Tibial artery (tissue), 4 donors: ENCODE data around the gene TMEM138.

ENCODE experiments used
- DNase-seq, 2 donors: peaks; one replicate each; pipeline ENCODE4 v3.0.0-alpha.2; 2019
- H3K27ac ChIP-seq, 2 donors: fragments of 200-600 bp; sonication (generic) in 1 of 2; 1 replicate in 1 of 2; 2 replicates in 1 of 2; pipeline ENCODE4 v1.5.1; 2018 to 2019; ENCODE audit warnings: mild to moderate bottlenecking in 1 of 2
- H3K27me3 ChIP-seq, 2 donors: fragments of 200-600 bp; sonication (generic) in 1 of 2; one replicate each; pipeline versions ENCODE4 v1.5.1 to v1.6.0; 2016 to 2019
- H3K36me3 ChIP-seq, 3 donors: fragments of 200-600 bp; sonication (generic) in 2 of 3; one replicate each; pipeline ENCODE4 v1.5.1; 2016 to 2019; ENCODE audit warnings: mild to moderate bottlenecking in 2 of 3
- H3K4me1 ChIP-seq, 4 donors: fragments of 200-600 bp; sonication (generic) in 2 of 4; 1 replicate in 3 of 4; 2 replicates in 1 of 4; pipeline ENCODE4 v1.5.1; 2016 to 2019
- H3K4me3 ChIP-seq, 2 donors: fragments of 200-600 bp; sonication (generic) in 1 of 2; 1 replicate in 1 of 2; 2 replicates in 1 of 2; pipeline ENCODE4 v1.5.1; 2018 to 2019; ENCODE audit warnings: mild to moderate bottlenecking in 2 of 2
- H3K9me3 ChIP-seq, 3 donors: fragments of 200-600 bp; sonication (generic) in 1 of 3; one replicate each; pipeline ENCODE4 v1.5.1; 2016 to 2019
- intact Hi-C: fragments of 100-400 bp; cut with DNase I; formaldehyde crosslinking; loops from one replicate; pipeline ENCODE4 v1.15.0; 2023; ENCODE audit warnings: low total_unique reads
- TF ChIP-seq, protein P1 (sequence below), 2 experiments: fragments of 200-600 bp in 1 of 2; fragments of 450-650 bp in 1 of 2; IDR thresholded peaks; one replicate each; pipeline ENCODE4 v1.5.1; 2017 to 2019; ENCODE audit warnings: antibody characterized with exemption in 2 of 2, mild to moderate bottlenecking in 1 of 2, moderate library complexity in 1 of 2

The TMEM138 gene

DNA sequence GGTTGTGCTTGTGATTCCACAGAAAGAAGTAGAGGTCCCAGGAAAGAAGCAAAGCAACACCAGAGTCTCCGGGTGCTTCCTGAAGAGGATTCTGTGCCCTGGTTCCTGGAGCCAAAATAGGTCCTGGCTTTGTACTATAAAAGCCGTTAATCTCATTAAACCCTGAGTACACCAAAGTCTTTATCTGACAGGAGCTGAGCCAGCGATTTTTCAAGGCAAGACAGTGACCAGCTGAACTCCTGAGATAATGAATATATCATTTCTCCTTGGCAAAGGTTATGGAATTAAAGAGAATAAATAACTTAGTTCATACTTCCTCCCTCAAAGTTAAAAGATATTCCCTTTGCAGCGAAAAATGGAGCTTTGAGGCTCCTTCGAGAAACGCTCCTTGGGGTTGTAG, 5.2 kb downstream of the TMEM138 start:
- Histone ChIP-seq H3K9me3 (no peaks in the 10 kb centered on the region), H3K36me3 (peaks cover 50 to 76% (median 59%) of the 10 kb centered on the region in 3 donors), H3K27me3 (no peaks in the 10 kb centered on the region), H3K27ac (peak overlapping the region in 1 of 2 donors; percentile 63), H3K4me3 (no peak overlapping the region), H3K4me1 (peaks cover 0 to 30% (median 11%) of the 10 kb centered on the region in 4 donors)
- TF ChIP-seq, protein P1, sequence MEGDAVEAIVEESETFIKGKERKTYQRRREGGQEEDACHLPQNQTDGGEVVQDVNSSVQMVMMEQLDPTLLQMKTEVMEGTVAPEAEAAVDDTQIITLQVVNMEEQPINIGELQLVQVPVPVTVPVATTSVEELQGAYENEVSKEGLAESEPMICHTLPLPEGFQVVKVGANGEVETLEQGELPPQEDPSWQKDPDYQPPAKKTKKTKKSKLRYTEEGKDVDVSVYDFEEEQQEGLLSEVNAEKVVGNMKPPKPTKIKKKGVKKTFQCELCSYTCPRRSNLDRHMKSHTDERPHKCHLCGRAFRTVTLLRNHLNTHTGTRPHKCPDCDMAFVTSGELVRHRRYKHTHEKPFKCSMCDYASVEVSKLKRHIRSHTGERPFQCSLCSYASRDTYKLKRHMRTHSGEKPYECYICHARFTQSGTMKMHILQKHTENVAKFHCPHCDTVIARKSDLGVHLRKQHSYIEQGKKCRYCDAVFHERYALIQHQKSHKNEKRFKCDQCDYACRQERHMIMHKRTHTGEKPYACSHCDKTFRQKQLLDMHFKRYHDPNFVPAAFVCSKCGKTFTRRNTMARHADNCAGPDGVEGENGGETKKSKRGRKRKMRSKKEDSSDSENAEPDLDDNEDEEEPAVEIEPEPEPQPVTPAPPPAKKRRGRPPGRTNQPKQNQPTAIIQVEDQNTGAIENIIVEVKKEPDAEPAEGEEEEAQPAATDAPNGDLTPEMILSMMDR (IDR thresholded peaks at IDR 0.05): no peak
- intact Hi-C loops: no loop called here
- no peak for DNase-seq

DNA sequence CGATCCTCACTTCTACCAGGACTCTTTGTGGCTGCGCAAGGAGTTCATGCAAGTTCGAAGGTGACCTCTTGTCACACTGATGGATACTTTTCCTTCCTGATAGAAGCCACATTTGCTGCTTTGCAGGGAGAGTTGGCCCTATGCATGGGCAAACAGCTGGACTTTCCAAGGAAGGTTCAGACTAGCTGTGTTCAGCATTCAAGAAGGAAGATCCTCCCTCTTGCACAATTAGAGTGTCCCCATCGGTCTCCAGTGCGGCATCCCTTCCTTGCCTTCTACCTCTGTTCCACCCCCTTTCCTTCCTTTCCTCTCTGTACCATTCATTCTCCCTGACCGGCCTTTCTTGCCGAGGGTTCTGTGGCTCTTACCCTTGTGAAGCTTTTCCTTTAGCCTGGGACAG, 6.5 kb downstream of the TMEM138 start:
- TF ChIP-seq, protein P1 (IDR thresholded peaks at IDR 0.05): no peak
- Histone ChIP-seq H3K4me1 (peaks cover 0 to 19% (median 2%) of the 10 kb centered on the region in 4 donors), H3K27ac (no peak overlapping the region), H3K9me3 (no peaks in the 10 kb centered on the region), H3K4me3 (no peak overlapping the region), H3K27me3 (no peaks in the 10 kb centered on the region), H3K36me3 (peaks cover 50 to 76% (median 59%) of the 10 kb centered on the region in 3 donors)
- DNase-seq: no peak
- intact Hi-C loops: no loop called here

DNA sequence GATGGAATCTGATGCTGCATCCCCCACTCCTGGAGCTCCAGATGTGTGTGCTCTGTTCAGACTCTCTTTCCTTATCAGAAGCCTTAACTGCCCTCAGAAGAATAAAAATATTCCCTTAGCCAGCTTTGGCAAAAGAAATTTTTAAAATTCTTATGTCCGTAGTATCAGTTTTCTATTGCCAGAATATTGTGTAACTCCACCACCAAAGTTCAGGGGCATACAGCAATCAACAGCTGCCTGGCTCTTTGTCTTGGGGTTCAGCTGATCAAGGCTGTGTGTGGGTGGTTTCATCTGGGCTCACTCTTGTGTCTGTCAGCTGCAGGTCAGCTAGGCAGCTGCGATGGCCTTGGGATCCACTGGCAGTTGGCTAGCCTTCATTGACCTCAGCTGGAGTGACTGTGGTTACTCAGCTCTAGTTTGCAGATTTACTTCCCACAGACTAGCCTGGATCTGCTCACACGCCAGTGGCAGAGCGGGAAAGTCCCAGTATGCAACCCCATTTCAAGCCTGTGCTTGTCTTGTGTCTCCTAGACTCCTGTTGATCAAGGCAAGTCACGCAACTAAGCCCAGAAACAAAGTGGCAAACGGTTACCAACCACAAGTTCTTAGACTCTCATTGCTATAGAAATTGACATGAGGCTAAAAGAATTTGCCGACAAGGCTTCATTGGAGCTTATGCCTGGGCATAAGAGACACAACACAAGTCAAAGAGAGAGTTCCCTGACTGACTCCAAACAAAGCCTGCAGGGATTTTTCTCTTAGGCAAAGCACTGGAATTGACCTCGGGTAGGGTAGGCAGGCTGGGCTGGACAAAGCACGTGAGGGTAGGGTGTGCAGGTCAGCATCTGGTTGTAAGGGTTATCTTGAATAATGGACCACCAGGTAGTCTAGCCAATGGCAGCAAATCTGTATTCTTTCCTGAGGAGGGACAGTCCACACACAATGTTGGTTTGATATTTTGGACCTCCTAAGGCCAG, 7.5 kb downstream of the TMEM138 start:
- DNase-seq: peak; percentile 54 to 83
- no peak overlapping the region for H3K4me3 ChIP-seq
- H3K27me3 ChIP-seq: no peaks in the 10 kb centered on the region
- intact Hi-C loops: no loop called here
- no peaks in the 10 kb centered on the region for H3K9me3 ChIP-seq
- H3K27ac ChIP-seq: peak overlapping the region in 1 of 2 donors; percentile 3
- TF ChIP-seq, protein P1 (IDR thresholded peaks at IDR 0.05): no peak
- peaks cover 43 to 71% (median 55%) of the 10 kb centered on the region in 3 donors for H3K36me3 ChIP-seq
- peaks cover 0 to 16% (median 2%) of the 10 kb centered on the region in 4 donors for H3K4me1 ChIP-seq

DNA sequence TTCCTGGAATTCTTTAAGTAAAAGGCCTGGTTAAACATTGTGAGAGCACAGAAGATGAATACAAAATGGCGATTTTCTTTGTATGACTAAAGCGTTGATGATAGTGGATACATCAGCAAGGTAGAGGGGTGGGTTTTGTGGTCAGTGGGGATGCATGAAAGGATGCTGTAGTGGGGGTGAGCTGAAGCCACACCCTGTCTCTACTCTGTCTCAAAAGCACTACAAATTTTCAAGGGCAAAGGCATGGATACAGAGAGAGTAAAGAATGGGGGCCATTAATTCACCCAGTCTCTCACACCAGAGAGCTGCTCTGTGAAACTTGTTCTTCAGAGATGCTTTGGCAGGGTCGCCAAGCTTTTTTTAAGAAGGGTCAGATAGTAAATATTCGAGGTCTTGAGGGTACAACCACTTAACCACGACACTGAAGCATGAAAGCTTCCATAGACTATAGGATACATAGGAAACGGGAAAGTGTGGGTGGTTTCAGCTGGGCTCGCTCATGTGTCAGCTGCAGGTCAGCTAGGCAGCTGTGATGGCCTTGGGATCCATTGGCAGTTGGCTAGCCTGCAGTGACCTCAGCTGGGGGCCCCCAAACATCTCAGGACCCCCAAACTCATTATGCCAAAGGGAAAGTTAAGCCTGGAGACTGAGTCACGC, 8.3 kb downstream of the TMEM138 start:
- DNase-seq: no peak
- intact Hi-C loops: no loop called here
- Histone ChIP-seq H3K27me3 (no peaks in the 10 kb centered on the region), H3K4me1 (peaks cover 0 to 14% (median 2%) of the 10 kb centered on the region in 4 donors), H3K9me3 (no peaks in the 10 kb centered on the region), H3K36me3 (peaks cover 35 to 71% (median 47%) of the 10 kb centered on the region in 3 donors), H3K27ac (peak overlapping the region in 1 of 2 donors; percentile 3), H3K4me3 (no peak overlapping the region)
- TF ChIP-seq, protein P1 (IDR thresholded peaks at IDR 0.05): no peak

DNA sequence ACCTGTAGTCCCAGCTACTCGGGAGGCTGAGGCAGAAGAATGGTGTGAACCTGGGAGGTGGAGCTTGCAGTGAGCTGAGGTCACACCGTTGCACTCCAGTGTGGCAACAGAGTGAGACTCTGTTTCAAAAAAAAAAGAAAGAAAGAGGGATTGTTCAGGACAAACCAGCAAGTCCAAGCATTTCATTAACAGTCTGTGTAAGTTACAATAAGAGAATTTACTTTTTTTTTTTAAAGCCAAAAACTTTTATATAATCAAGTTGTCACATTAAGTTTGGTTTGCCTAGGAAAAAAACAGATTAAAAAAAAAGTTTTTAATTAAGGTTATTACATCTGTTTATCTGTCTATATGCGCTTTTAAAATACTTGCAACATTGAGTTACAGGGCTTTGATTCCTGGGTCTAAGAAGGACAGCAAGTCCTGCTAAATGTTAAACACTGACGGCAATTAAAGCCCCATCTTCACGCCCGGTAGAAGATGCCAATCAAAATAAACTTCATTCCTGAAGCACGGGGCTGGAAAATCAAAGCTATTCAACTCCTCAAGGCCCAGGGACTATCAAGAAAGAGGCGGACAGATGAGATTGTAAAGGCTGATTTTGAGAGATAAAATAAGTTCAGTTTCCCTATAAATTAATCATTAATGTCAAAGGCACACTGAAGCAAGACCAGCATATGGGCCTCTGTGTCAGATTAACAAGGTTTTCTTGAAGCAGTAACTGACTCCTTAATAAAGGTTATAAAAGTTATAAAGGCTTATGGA, 10.7 kb downstream of the TMEM138 start:
- no peak for DNase-seq
- peaks cover 17 to 53% (median 25%) of the 10 kb centered on the region in 3 donors for H3K36me3 ChIP-seq
- H3K27me3 ChIP-seq: no peaks in the 10 kb centered on the region
- peak overlapping the region in 1 of 2 donors; percentile 18 for H3K27ac ChIP-seq
- peaks cover 0 to 4% (median 2%) of the 10 kb centered on the region in 4 donors for H3K4me1 ChIP-seq
- TF ChIP-seq, protein P1 (IDR thresholded peaks at IDR 0.05): no peak
- intact Hi-C loops: no loop called here
- no peaks in the 10 kb centered on the region for H3K9me3 ChIP-seq
- no peak overlapping the region for H3K4me3 ChIP-seq
